Measurements from ENCODE around the gene OR2S2. TPM values are rescaled to one million over a fixed set of nuclear protein-coding genes. Genes with fewer than 3 reads are reported as not detected.
"Not testable (repeated sequence)": the region's sequence is repeated elsewhere in the genome, so short reads cannot be mapped to it uniquely, and the experiment has no call there.

OR2S2 gene
- total RNA-seq, 6 experiments from 2014 or later = not detected

- H3K27me3 ChIP-seq = no peaks in the 10 kb centered on the region
- no peak for ATAC-seq
- DNase-seq = no peak
- H3K27ac ChIP-seq = no peak overlapping the region
- H3K4me1 ChIP-seq = peaks cover 0 to 9% (median 2%) of the 10 kb centered on the region in 4 donors
- no peaks in the 10 kb centered on the region for H3K9me3 ChIP-seq
- intact Hi-C loops (cut with DNase I) = no loop called here
- no peak overlapping the region for H3K4me3 ChIP-seq
- WGBS (ENCODE audit: insufficient coverage, low coverage, low lambda C conversion rate, missing lambda C conversion rate) = 91% methylated on average over 6 of the region's 10 CpGs
- no peak for TF ChIP-seq POLR2A (IDR thresholded peaks at IDR 0.05)
- TF ChIP-seq, protein P1, sequence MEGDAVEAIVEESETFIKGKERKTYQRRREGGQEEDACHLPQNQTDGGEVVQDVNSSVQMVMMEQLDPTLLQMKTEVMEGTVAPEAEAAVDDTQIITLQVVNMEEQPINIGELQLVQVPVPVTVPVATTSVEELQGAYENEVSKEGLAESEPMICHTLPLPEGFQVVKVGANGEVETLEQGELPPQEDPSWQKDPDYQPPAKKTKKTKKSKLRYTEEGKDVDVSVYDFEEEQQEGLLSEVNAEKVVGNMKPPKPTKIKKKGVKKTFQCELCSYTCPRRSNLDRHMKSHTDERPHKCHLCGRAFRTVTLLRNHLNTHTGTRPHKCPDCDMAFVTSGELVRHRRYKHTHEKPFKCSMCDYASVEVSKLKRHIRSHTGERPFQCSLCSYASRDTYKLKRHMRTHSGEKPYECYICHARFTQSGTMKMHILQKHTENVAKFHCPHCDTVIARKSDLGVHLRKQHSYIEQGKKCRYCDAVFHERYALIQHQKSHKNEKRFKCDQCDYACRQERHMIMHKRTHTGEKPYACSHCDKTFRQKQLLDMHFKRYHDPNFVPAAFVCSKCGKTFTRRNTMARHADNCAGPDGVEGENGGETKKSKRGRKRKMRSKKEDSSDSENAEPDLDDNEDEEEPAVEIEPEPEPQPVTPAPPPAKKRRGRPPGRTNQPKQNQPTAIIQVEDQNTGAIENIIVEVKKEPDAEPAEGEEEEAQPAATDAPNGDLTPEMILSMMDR (IDR thresholded peaks at IDR 0.05) = no peak
- no peaks in the 10 kb centered on the region for H3K36me3 ChIP-seq
Measured at GRCh38 chr9:35938474-35939356, 19.2 kb downstream of the OR2S2 start.

DNA sequence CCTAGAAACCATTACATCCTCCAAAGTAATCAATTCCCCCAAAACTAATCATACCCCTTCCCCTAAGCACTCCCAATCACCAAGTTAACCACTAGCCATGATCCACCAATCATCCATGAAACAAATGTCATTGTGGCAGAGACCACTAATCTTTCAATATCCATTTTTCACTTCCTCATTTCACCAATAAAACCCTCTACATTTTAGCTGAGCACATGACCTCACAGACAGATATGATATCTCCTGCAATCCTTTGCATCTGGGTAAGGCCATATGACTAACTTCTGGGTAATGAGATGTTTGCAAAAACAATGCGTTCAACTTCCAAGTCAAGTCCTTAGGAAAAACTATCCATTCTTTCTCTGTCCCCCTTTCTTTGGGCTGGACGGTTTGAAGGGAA, 20.7 kb downstream of the OR2S2 start:
- TF ChIP-seq POLR2A (IDR thresholded peaks at IDR 0.05) = no peak
- TF ChIP-seq, protein P1 (IDR thresholded peaks at IDR 0.05) = no peak
- Histone ChIP-seq H3K4me3 (no peak overlapping the region), H3K36me3 (no peaks in the 10 kb centered on the region), H3K27me3 (no peaks in the 10 kb centered on the region), H3K27ac (no peak overlapping the region), H3K4me1 (peaks cover 0 to 9% (median 2%) of the 10 kb centered on the region in 4 donors), H3K9me3 (no peaks in the 10 kb centered on the region)
- intact Hi-C loops (cut with DNase I) = no loop called here
- 84% methylated on average over 2 of the region's 2 CpGs for WGBS (ENCODE audit: insufficient coverage, low coverage, low lambda C conversion rate, missing lambda C conversion rate)
- no peak for ATAC-seq
- DNase-seq = no peak

GRCh38 chr9:35935755-35936509, 22.0 kb downstream of the OR2S2 start:
- Histone ChIP-seq H3K27me3 (no peaks in the 10 kb centered on the region), H3K4me3 (no peak overlapping the region), H3K36me3 (no peaks in the 10 kb centered on the region), H3K4me1 (peaks cover 0 to 4% (median 1%) of the 10 kb centered on the region in 4 donors), H3K27ac (no peak overlapping the region), H3K9me3 (no peaks in the 10 kb centered on the region)
- TF ChIP-seq, protein P1 (IDR thresholded peaks at IDR 0.05) = no peak
- no peak for TF ChIP-seq POLR2A (IDR thresholded peaks at IDR 0.05)
- 37% methylated on average over 7 of the region's 7 CpGs for WGBS (ENCODE audit: insufficient coverage, low coverage, low lambda C conversion rate, missing lambda C conversion rate)
- DNase-seq (no peak), ATAC-seq (no peak)
- intact Hi-C loops (cut with DNase I) = no loop called here

DNA sequence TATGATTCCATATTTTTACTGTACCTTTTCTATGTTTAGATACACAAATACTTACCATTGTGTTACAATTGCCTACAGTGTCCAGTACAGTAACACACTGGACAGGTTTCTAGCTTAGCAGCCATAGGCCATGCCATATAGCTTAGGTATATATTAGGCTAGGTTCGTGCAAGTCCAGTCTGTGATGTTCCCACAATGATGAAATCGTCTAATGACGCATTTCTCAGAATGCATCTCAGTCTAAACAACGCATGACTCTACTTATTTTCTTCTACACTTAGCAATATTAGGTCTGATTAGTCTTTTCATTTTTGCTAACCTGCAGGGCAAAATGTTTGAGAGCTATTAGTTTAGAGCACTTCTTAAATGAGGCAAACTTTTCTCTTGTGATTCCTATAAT, 22.7 kb downstream of the OR2S2 start:
- Histone ChIP-seq H3K4me1 (no peaks in the 10 kb centered on the region), H3K4me3 (no peak overlapping the region), H3K27me3 (no peaks in the 10 kb centered on the region), H3K9me3 (no peaks in the 10 kb centered on the region), H3K36me3 (no peaks in the 10 kb centered on the region), H3K27ac (no peak overlapping the region)
- no peak for ATAC-seq
- intact Hi-C loops (cut with DNase I) = no loop called here
- 90% methylated on average over 4 of the region's 4 CpGs for WGBS (ENCODE audit: insufficient coverage, low coverage, low lambda C conversion rate, missing lambda C conversion rate)
- DNase-seq = no peak
- TF ChIP-seq, protein P1 (IDR thresholded peaks at IDR 0.05) = no peak
- no peak for TF ChIP-seq POLR2A (IDR thresholded peaks at IDR 0.05)

DNA sequence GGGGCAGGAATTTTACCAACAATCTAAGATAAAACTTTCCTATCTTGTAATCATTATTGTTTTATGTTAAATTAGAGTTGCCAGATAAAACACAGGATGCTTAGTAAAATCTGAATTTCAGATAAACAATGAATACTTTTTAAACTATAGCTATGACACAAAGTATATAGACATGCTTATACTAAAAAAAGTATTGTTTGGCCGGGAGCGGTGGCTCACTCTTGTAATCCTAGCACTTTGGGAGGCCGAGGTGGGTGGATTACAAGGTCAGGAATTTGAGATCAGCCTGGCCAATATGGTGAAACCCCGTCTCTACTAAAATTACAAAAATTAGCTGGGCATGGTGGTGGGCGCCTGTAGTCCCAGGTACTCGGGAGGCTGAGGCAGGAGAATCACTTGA, 23.9 kb downstream of the OR2S2 start:
- H3K4me3 ChIP-seq; DNase-seq; ATAC-seq; H3K27me3 ChIP-seq; H3K27ac ChIP-seq; H3K9me3 ChIP-seq; H3K36me3 ChIP-seq; intact Hi-C loops (cut with DNase I); H3K4me1 ChIP-seq: not testable (repeated sequence)
- 93% methylated on average over 6 of the region's 6 CpGs for WGBS (ENCODE audit: insufficient coverage, low coverage, low lambda C conversion rate, missing lambda C conversion rate)

All from right lobe of liver (tissue), 6 donors.